A673 (cell line): ENCODE measurements around the gene PCDHB3. TPM values are rescaled to one million over a fixed set of nuclear protein-coding genes. Genes with fewer than 3 reads are reported as not detected.

Source experiments
- total RNA-seq: library from RNA; stranded (reverse); gene quantifications from 2 replicates; pipeline ENCODE4 v1.2.3, GENCODE V29; 2021

The PCDHB3 gene
- total RNA-seq, 1 experiment from 2014 or later = 2.6 TPM

Other genes with a start within 250 kb of the PCDHB3 start
- gene PCDHA10, start 244.6 kb upstream of the PCDHB3 start, total RNA-seq = 11.5 and 11.6 TPM in 2 replicates
- gene PCDHA11, start 231.5 kb upstream of the PCDHB3 start, total RNA-seq = 11.4 and 15.5 TPM in 2 replicates
- gene PCDHA12, start 225.2 kb upstream of the PCDHB3 start, total RNA-seq = 10.5 and 10.7 TPM in 2 replicates
- 5.8 and 6.2 TPM in 2 replicates for gene PCDHA13, start 218.3 kb upstream of the PCDHB3 start, total RNA-seq
- 7.2 and 8.8 TPM in 2 replicates for gene PCDHAC1, start 174.2 kb upstream of the PCDHB3 start, total RNA-seq
- gene PCDHAC2, start 134.0 kb upstream of the PCDHB3 start, total RNA-seq = 6.8 and 7.1 TPM in 2 replicates
- 0.04 and 0.06 TPM in 2 replicates for gene PCDHB1, start 49.1 kb upstream of the PCDHB3 start, total RNA-seq
- gene PCDHB2, start 5.9 kb upstream of the PCDHB3 start, total RNA-seq = 31.3 and 35.0 TPM in 2 replicates
- gene PCDHB4, start 21.3 kb downstream of the PCDHB3 start, total RNA-seq = 2.4 and 2.7 TPM in 2 replicates
- gene PCDHB5, start 34.7 kb downstream of the PCDHB3 start, total RNA-seq = 21.0 and 23.6 TPM in 2 replicates
- gene PCDHB6, start 49.6 kb downstream of the PCDHB3 start, total RNA-seq = 7.3 and 9.1 TPM in 2 replicates
- 2.0 and 2.3 TPM in 2 replicates for gene PCDHB7, start 72.2 kb downstream of the PCDHB3 start, total RNA-seq
- gene PCDHB8, start 77.3 kb downstream of the PCDHB3 start, total RNA-seq = 7.7 and 8.5 TPM in 2 replicates
- 11.3 and 12.8 TPM in 2 replicates for gene PCDHB16, start 81.9 kb downstream of the PCDHB3 start, total RNA-seq
- gene PCDHB9, start 86.7 kb downstream of the PCDHB3 start, total RNA-seq = 5.6 and 7.9 TPM in 2 replicates
- 2.7 and 2.8 TPM in 2 replicates for gene PCDHB10, start 91.9 kb downstream of the PCDHB3 start, total RNA-seq
- gene PCDHB11, start 99.2 kb downstream of the PCDHB3 start, total RNA-seq = 14.2 and 15.3 TPM in 2 replicates
- gene PCDHB12, start 108.2 kb downstream of the PCDHB3 start, total RNA-seq = 5.1 and 6.7 TPM in 2 replicates
- gene PCDHB13, start 113.4 kb downstream of the PCDHB3 start, total RNA-seq = 1.8 and 2.5 TPM in 2 replicates
- 6.9 and 7.4 TPM in 2 replicates for gene PCDHB14, start 122.9 kb downstream of the PCDHB3 start, total RNA-seq
- gene PCDHB15, start 144.9 kb downstream of the PCDHB3 start, total RNA-seq = 1.2 and 2.3 TPM in 2 replicates
- 0.88 and 1.0 TPM in 2 replicates for gene SLC25A2, start 203.6 kb downstream of the PCDHB3 start, total RNA-seq
- 73.4 and 78.3 TPM in 2 replicates for gene TAF7, start 220.3 kb downstream of the PCDHB3 start, total RNA-seq
- gene PCDHGA1, start 230.0 kb downstream of the PCDHB3 start, total RNA-seq = 2.2 and 2.3 TPM in 2 replicates
- gene PCDHGA2, start 238.3 kb downstream of the PCDHB3 start, total RNA-seq = 1.5 and 1.8 TPM in 2 replicates
- 0.85 and 0.97 TPM in 2 replicates for gene PCDHGA3, start 243.4 kb downstream of the PCDHB3 start, total RNA-seq
- 7.6 TPM in 2 replicates for gene PCDHGB1, start 249.6 kb downstream of the PCDHB3 start, total RNA-seq